ENCODE data around the gene PIM3.

Gene PIM3

DNA sequence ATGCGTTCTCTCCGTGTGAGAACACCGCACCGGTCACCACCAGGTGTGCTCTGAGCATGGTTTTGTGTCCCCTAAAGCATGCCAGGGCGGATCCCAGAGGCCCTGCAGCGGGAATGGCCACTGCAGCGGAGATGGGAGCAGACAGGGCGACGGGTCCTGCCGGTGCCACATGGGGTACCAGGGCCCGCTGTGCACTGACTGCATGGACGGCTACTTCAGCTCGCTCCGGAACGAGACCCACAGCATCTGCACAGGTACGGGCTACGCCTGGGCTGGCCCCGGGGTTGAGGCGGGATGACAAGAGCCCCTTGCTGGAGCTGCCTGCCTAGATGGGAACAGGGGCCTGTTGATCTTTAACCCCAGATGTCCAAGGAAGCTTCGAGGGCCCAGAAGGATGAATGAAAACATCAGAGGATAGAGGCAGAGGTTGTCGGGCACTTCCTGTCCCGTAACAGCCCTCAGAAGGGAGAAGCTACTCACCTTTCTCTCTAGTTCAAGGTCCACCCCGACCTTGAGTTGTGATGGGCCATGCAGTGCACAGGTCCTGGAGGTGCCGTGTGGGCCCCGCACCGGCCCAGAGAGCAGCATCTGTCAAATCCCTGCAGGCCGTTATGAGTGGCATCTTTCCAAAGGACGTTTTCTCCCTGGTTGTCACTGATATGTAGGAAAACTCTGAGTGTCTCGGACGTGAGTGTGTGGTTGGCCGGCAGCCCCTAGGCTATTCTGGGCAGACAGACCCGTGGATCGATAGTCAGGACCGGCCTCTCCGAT, 38.9 kb upstream of the PIM3 start:
- peaks cover 3% of the 10 kb centered on the region for H3K36me3 ChIP-seq
- TF ChIP-seq, protein P1, sequence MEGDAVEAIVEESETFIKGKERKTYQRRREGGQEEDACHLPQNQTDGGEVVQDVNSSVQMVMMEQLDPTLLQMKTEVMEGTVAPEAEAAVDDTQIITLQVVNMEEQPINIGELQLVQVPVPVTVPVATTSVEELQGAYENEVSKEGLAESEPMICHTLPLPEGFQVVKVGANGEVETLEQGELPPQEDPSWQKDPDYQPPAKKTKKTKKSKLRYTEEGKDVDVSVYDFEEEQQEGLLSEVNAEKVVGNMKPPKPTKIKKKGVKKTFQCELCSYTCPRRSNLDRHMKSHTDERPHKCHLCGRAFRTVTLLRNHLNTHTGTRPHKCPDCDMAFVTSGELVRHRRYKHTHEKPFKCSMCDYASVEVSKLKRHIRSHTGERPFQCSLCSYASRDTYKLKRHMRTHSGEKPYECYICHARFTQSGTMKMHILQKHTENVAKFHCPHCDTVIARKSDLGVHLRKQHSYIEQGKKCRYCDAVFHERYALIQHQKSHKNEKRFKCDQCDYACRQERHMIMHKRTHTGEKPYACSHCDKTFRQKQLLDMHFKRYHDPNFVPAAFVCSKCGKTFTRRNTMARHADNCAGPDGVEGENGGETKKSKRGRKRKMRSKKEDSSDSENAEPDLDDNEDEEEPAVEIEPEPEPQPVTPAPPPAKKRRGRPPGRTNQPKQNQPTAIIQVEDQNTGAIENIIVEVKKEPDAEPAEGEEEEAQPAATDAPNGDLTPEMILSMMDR (IDR thresholded peaks at IDR 0.05), result no peak
- H3K4me1 ChIP-seq (ENCODE audit: control insufficient read depth in 1 of 2, insufficient read depth in 1 of 2, low read depth in 1 of 2, low read length in 1 of 2), result peaks cover 32 to 33% of the 10 kb centered on the region in 2 experiments
- H3K9me3 ChIP-seq, result no peaks in the 10 kb centered on the region
- H3K4me3 ChIP-seq (ENCODE audit: low read depth in 1 of 2, low read length in 1 of 2), result no peak overlapping the region
- H3K27ac ChIP-seq, result no peak overlapping the region
- no peaks in the 10 kb centered on the region for H3K27me3 ChIP-seq

DNA sequence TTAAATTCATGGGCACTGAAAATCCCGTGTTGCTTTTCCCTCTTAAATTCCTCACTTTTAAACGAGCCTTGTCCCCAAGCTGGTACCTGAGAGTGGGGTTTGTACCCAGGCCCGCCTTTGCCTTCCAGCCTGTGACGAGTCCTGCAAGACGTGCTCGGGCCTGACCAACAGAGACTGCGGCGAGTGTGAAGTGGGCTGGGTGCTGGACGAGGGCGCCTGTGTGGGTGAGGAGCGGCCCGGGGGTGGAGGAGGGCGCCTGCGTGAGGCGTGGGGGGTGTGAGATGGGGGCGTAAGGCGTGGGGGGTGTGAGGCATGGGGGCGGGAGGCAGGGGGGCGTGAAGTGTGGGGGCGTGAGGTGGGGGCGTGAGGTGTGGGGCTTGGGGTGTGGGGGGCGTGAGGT, 38.1 kb upstream of the PIM3 start:
- peaks cover 26 to 27% of the 10 kb centered on the region in 2 experiments for H3K4me1 ChIP-seq (ENCODE audit: control insufficient read depth in 1 of 2, insufficient read depth in 1 of 2, low read depth in 1 of 2, low read length in 1 of 2)
- H3K9me3 ChIP-seq, result no peaks in the 10 kb centered on the region
- no peak overlapping the region for H3K27ac ChIP-seq
- no peaks in the 10 kb centered on the region for H3K27me3 ChIP-seq
- peaks cover 3% of the 10 kb centered on the region for H3K36me3 ChIP-seq
- TF ChIP-seq, protein P1 (IDR thresholded peaks at IDR 0.05), result no peak
- H3K4me3 ChIP-seq (ENCODE audit: low read depth in 1 of 2, low read length in 1 of 2), result no peak overlapping the region

- Histone ChIP-seq H3K9me3 (no peaks in the 10 kb centered on the region), H3K4me1 (ENCODE audit: control insufficient read depth in 1 of 2, insufficient read depth in 1 of 2, low read depth in 1 of 2, low read length in 1 of 2) (peaks cover 21 to 23% of the 10 kb centered on the region in 2 experiments), H3K27ac (no peak overlapping the region), H3K4me3 (ENCODE audit: low read depth in 1 of 2, low read length in 1 of 2) (no peak overlapping the region), H3K36me3 (peaks cover 3% of the 10 kb centered on the region), H3K27me3 (no peaks in the 10 kb centered on the region)
- TF ChIP-seq, protein P1 (IDR thresholded peaks at IDR 0.05), result no peak
Observed at GRCh38 chr22:49922926-49923325, 37.6 kb upstream of the PIM3 start.

DNA sequence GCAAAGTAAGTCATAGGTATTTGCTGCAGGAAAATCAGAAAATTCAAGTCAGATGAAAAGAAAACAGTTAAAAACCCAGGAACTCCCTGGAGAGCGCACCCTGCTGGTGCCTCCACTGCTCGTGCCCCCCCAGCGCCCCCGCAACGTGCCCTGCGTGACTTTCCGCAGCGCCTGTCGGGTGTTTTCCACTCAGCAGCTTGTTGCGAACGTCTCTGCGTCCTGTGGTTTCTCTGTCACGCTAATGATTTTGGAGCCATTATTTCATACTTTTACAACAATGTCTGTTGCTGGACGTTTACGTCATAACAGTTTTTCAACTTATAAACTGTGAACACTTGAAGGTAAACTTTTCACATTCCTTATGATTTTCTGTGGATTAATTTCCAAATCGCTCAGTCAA, 37.1 kb upstream of the PIM3 start:
- TF ChIP-seq, protein P1 (IDR thresholded peaks at IDR 0.05), result no peak
- Histone ChIP-seq H3K27me3 (peaks cover 2% of the 10 kb centered on the region), H3K4me1 (ENCODE audit: control insufficient read depth in 1 of 2, insufficient read depth in 1 of 2, low read depth in 1 of 2, low read length in 1 of 2) (peaks cover 19 to 23% of the 10 kb centered on the region in 2 experiments), H3K9me3 (no peaks in the 10 kb centered on the region), H3K27ac (no peak overlapping the region), H3K4me3 (ENCODE audit: low read depth in 1 of 2, low read length in 1 of 2) (no peak overlapping the region), H3K36me3 (peaks cover 3% of the 10 kb centered on the region)

DNA sequence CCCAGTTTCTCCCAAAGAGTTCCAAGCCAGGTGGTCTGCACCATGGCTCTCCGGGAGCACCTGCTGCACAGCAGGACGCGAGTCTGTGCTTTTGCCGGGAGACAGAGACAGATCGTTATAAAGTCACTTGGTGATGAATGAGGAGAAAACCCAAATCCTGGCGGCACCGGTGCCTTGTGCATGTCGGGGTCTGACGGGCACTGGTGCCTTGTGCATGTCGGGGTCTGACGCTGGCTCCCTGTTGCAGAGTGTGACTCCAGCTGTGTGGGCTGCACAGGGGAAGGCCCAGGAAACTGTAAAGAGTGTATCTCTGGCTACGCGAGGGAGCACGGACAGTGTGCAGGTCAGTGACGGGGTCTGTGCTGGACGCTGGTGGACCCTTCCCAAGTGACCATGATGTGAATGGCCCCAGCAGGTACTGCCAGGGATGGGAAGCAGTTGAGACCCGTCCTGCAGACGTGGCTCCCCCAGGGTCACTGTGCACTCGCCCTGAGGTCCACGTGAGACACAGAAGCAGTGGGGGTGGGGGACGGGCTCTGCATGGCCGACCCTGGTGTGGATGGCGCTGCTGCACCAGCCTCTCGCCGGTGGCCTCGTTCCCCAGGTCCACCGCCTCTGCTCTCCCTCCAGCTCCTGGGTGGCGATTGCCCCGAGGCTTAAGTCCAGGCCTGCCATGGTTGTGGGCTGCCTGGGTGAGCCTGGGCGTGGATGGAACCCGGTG, 36.3 kb upstream of the PIM3 start:
- no peak overlapping the region for H3K4me3 ChIP-seq (ENCODE audit: low read depth in 1 of 2, low read length in 1 of 2)
- TF ChIP-seq, protein P1 (IDR thresholded peaks at IDR 0.05), result no peak
- H3K27ac ChIP-seq, result no peak overlapping the region
- H3K36me3 ChIP-seq, result peaks cover 3% of the 10 kb centered on the region
- H3K27me3 ChIP-seq, result peaks cover 10% of the 10 kb centered on the region
- H3K4me1 ChIP-seq (ENCODE audit: control insufficient read depth in 1 of 2, insufficient read depth in 1 of 2, low read depth in 1 of 2, low read length in 1 of 2), result peaks cover 16 to 18% of the 10 kb centered on the region in 2 experiments
- no peaks in the 10 kb centered on the region for H3K9me3 ChIP-seq

Data from neutrophil (primary cell).